ENCODE data around the gene TM2D1.
"Not testable (repeated sequence)": the region's sequence is repeated elsewhere in the genome, so short reads cannot be mapped to it uniquely, and the experiment has no call there.

Gene TM2D1

GRCh38 chr1:61724813-61725694 is at the start of gene TM2D1:
Gene TM2D1, minus strand, starts transcription at chr1:61725141. Its CDS starts 21 bp downstream, at chr1:61725120.
- DNase-seq: peak; percentile 72

GRCh38 chr1:61770131-61770530 is 45.2 kb upstream of the TM2D1 start:
- DNase-seq: no peak

GRCh38 chr1:61757950-61758349 is 33.0 kb upstream of the TM2D1 start:
- DNase-seq: no peak

GRCh38 chr1:61756773-61757172 is 31.8 kb upstream of the TM2D1 start:
- DNase-seq: no peak

GRCh38 chr1:61754545-61754944 is 29.6 kb upstream of the TM2D1 start:
- DNase-seq: no peak

- no peak for DNase-seq
Measured at GRCh38 chr1:61753998-61754508, 29.1 kb upstream of the TM2D1 start.

GRCh38 chr1:61752921-61753389 is 28.0 kb upstream of the TM2D1 start:
- no peak for DNase-seq

GRCh38 chr1:61749574-61749973 is 24.6 kb upstream of the TM2D1 start:
- no peak for DNase-seq

- no peak for DNase-seq
Measured at GRCh38 chr1:61748566-61748965, 23.6 kb upstream of the TM2D1 start.

- DNase-seq: no peak
Measured at GRCh38 chr1:61746813-61747212, 21.9 kb upstream of the TM2D1 start.

GRCh38 chr1:61743716-61744580 is 19.0 kb upstream of the TM2D1 start:
- no peak for DNase-seq

- DNase-seq: no peak
Measured at GRCh38 chr1:61743431-61743705, 18.4 kb upstream of the TM2D1 start.

GRCh38 chr1:61742620-61743430 is 17.9 kb upstream of the TM2D1 start:
- DNase-seq: no peak

GRCh38 chr1:61741711-61742619 is 17.0 kb upstream of the TM2D1 start, which contains the start of gene PATJ:
Gene PATJ, plus strand, starts transcription at chr1:61742480. Its CDS starts 20,413 bp downstream, at chr1:61762893.
- DNase-seq: no peak

GRCh38 chr1:61740751-61741700 is 16.1 kb upstream of the TM2D1 start:
- DNase-seq: no peak

- DNase-seq: no peak
Measured at GRCh38 chr1:61732726-61733125, 7.8 kb upstream of the TM2D1 start.

- not testable (repeated sequence) for DNase-seq
Measured at GRCh38 chr1:61730679-61731078, 5.7 kb upstream of the TM2D1 start.

- no peak for DNase-seq
Measured at GRCh38 chr1:61727544-61727943, 2.6 kb upstream of the TM2D1 start.

GRCh38 chr1:61724506-61724812 is 482 bp downstream of the TM2D1 start:
- DNase-seq: no peak

GRCh38 chr1:61718996-61719663 is 5.8 kb downstream of the TM2D1 start:
- DNase-seq: not testable (repeated sequence)
